Measurements from ENCODE around the gene SYDE1.

SYDE1 gene

DNA sequence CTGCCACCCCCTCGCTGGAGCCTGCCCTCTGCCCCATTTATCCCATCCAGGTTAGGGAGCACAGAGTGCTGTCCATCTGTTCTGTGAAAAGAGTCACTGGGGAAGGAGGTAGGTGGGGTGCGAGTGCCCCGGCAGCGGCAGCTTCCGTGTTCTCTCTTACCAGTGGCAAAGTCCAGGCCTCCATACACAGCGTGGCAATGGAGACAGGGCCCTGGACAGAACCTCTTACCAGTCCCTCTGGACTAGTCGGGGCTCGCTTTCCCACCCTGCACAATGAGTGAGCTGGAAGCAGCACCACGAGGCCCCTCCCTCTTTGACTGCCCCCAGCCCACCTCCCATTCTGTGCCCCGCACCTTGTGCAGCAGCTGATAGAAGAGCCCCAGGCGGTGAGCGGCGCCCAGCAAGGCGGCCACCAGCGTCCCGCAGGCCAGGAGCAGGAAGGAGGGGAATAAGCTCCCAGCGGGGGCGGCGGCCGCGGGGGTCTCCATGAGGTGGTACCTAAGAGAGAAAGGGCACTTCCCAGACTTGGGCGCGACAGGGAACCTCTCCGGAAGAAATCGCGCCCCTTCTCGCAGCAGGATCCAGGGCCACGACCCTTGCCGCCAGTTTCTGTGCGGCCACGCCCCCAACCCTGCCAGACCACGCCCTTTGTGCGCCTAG is 17.5 kb downstream of the SYDE1 start:
- H3K27me3 ChIP-seq (replicated peaks; ENCODE audit: control insufficient read depth, insufficient read depth, low read length): no peaks in the 10 kb centered on the region
- TF ChIP-seq, protein P1, sequence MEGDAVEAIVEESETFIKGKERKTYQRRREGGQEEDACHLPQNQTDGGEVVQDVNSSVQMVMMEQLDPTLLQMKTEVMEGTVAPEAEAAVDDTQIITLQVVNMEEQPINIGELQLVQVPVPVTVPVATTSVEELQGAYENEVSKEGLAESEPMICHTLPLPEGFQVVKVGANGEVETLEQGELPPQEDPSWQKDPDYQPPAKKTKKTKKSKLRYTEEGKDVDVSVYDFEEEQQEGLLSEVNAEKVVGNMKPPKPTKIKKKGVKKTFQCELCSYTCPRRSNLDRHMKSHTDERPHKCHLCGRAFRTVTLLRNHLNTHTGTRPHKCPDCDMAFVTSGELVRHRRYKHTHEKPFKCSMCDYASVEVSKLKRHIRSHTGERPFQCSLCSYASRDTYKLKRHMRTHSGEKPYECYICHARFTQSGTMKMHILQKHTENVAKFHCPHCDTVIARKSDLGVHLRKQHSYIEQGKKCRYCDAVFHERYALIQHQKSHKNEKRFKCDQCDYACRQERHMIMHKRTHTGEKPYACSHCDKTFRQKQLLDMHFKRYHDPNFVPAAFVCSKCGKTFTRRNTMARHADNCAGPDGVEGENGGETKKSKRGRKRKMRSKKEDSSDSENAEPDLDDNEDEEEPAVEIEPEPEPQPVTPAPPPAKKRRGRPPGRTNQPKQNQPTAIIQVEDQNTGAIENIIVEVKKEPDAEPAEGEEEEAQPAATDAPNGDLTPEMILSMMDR (IDR thresholded peaks at IDR 0.05; ENCODE audit: insufficient read depth, low read length, poor library complexity, severe bottlenecking): no peak
- DNase-seq (ENCODE audit: extremely low read depth, insufficient read length): peak; percentile 35
- peak overlapping the region; percentile 75 for H3K4me3 ChIP-seq (replicated peaks; ENCODE audit: low read depth, low read length)
- H3K36me3 ChIP-seq (ENCODE audit: control insufficient read depth, insufficient read depth, low read length): peaks cover 6% of the 10 kb centered on the region

DNA sequence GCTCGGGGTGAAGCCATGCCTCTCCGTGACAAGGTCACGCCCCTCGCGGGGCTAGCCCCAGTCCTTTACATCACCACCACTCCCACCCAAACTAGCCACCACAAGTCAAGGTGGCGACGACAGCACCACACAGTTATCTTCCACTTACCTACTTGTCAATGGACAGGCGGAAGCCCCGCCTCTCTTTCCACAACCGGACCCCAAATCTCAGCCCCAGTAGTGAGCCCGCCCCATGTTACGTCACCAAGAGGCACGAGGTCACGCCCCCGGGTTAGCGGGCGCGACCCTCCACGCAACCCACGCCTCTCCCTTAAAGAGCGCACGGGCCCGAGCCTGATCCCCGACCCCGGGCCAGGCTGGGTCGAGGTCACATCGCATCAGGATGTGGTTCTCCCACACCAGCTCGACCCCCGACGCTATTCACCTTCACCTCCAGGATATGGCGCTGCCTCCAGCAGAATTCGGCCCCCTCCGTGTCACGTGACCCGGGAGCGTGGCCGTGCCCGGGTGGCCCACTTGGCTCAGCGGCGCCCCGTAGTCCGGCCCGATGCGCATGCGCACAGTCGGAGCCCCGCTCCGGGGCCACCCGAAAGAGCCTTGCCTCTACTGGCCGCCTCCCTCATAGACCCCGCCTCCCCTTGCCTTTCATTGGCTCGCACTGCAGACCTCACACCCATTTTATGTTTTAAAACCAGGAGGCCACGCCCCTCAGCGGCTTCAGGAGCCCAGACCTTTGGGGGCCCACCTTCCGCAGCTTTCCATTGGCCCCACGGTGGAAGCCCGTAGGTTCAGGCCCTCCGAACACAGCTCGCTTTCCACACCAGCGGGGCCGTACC is 18.2 kb downstream of the SYDE1 start:
- Histone ChIP-seq H3K36me3 (ENCODE audit: control insufficient read depth, insufficient read depth, low read length) (peaks cover 3% of the 10 kb centered on the region), H3K4me3 (replicated peaks; ENCODE audit: low read depth, low read length) (peak overlapping the region; percentile 75), H3K27me3 (replicated peaks; ENCODE audit: control insufficient read depth, insufficient read depth, low read length) (no peaks in the 10 kb centered on the region)
- TF ChIP-seq, protein P1 (IDR thresholded peaks at IDR 0.05; ENCODE audit: insufficient read depth, low read length, poor library complexity, severe bottlenecking): peak; percentile 16
- DNase-seq (ENCODE audit: extremely low read depth, insufficient read length): peak; percentile 98

DNA sequence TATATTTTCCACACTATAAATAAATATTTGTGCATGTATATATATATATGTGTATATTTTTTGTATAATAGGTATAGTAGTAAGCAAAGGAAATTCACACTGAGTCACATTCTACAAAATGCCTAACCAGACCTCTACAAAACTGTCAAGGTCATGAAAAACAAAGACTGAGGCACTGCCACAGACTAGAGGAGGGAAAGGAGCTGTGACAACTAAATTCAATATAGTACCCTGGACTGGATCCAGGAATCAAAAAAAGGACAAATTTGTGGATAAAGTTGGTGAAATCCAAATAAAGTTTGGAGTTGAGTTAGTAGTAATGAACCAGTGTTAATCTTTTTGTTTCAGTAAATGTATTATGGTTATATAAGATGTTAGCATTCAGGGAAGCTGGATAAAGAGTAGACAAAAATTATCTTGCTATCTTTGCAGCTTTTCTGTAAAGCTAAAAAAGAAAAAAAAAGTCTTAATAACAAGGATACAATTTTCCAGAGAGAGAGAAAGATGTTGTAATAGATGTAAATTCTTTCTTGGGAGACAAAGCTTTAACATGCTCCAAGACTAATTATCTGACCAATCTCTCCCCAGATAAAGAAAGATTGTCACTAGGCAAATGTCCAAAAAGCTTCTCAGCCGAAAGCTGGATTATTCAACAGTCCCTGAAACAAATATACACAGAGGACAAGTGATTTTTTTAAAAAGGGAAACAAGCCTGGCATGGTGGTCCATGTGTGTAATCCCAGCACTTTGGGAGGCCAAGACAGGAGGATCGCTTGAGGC is 19.1 kb downstream of the SYDE1 start:
- Histone ChIP-seq H3K36me3 (ENCODE audit: control insufficient read depth, insufficient read depth, low read length) (peaks cover 3% of the 10 kb centered on the region), H3K4me3 (replicated peaks; ENCODE audit: low read depth, low read length) (peak overlapping the region; percentile 75), H3K27me3 (replicated peaks; ENCODE audit: control insufficient read depth, insufficient read depth, low read length) (no peaks in the 10 kb centered on the region)
- no peak for DNase-seq (ENCODE audit: extremely low read depth, insufficient read length)
- TF ChIP-seq, protein P1 (IDR thresholded peaks at IDR 0.05; ENCODE audit: insufficient read depth, low read length, poor library complexity, severe bottlenecking): no peak

DNA sequence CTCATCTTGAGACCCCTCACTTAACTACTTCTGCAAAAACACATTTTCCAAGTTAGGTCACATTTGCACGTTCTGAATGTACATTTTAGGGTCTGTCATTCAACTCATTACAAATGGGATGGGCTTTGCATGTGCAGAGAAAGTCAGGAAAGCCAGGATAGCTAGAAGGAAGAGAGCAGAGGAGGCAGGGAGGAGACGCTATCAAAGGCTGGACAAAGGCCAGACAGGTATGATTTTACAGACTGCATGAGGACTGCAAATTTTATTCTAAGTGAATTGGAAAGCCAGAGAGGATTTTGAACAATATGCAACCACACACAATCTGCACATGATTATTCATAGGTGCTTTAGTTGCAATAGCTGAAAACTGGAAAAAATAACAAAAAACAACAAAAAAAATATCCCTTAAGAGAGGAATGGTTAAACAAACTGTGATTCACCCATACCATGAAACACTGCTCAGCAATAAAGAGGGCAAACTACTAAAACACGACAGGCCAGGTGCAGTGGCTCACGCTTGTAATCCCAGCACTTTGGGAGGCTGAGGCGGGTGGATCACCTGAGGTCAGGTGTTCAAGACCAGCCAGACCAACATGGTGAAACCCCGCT is 21.1 kb downstream of the SYDE1 start:
- no peaks in the 10 kb centered on the region for H3K36me3 ChIP-seq (ENCODE audit: control insufficient read depth, insufficient read depth, low read length)
- TF ChIP-seq, protein P1 (IDR thresholded peaks at IDR 0.05; ENCODE audit: insufficient read depth, low read length, poor library complexity, severe bottlenecking): no peak
- H3K4me3 ChIP-seq (replicated peaks; ENCODE audit: low read depth, low read length): no peak overlapping the region
- H3K27me3 ChIP-seq (replicated peaks; ENCODE audit: control insufficient read depth, insufficient read depth, low read length): no peaks in the 10 kb centered on the region
- DNase-seq (ENCODE audit: extremely low read depth, insufficient read length): no peak

DNA sequence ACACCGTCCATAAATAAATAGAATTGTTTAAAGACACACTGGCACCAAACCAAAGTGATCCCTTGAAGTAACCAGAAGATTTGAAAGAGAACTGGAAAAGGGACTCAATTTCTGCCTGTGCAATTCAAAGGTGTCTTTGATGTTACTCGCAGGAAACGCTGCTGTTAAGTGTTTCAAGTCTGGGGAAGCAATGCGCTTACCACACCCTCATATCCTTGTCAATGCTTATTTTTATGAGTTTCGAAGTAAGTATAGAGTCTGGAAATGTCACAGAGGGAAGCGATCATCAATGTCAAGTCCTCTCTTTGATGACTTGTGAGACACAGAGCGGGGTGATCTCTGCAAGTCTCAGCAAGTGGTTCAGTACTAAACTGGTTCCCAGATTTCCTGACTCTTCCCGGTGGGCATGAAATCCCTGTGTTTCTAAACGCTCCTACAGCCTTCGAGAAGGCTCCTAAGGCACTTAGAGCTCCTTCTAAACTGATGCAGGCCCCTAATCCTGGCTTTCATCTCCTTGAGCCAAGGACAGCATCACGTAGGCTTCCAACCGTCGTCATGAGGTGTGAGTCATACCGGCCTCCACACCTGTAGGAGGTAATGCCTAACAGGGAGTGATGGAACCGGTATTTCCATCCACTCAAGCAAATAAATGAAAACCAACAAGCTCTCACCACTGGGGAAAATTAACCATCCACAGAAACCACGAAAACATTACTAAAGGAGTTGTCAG is 22.8 kb downstream of the SYDE1 start:
- no peak for DNase-seq (ENCODE audit: extremely low read depth, insufficient read length)
- Histone ChIP-seq H3K27me3 (replicated peaks; ENCODE audit: control insufficient read depth, insufficient read depth, low read length) (no peaks in the 10 kb centered on the region), H3K4me3 (replicated peaks; ENCODE audit: low read depth, low read length) (no peak overlapping the region), H3K36me3 (ENCODE audit: control insufficient read depth, insufficient read depth, low read length) (no peaks in the 10 kb centered on the region)
- TF ChIP-seq, protein P1 (IDR thresholded peaks at IDR 0.05; ENCODE audit: insufficient read depth, low read length, poor library complexity, severe bottlenecking): no peak
